ENCODE results near the gene NRDC. TPM values are rescaled to one million over a fixed set of nuclear protein-coding genes. Genes with fewer than 3 reads are reported as not detected.
A peak's percentile ranks its signal among the peaks of the same experiment; 100 is the strongest.

NRDC gene
- total RNA-seq, 4 donors from 2014 or later, result 53.3 to 61.5 (median 57.9) TPM

DNA sequence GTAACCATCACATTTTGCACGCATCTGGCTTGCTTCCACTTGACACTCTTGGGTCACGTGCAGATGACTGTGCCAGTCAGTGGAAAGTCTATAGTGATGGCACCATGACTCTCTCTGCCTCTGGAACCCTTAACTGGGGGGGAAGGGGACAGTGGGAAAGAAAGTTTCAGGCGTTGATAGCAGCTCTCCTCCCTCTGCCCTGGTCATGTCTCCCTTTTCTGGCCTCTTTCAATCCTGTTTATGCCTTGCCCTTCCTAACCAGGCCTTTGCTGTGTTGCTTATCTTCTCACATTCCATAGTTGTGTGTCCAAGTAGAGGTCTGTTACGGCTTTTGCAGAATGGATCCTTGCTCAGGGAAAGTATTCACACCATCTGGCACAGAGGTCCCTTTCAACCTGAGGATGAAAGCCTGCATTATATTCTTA is 93.5 kb downstream of the NRDC start:
- TF ChIP-seq POLR2AphosphoS5 (IDR thresholded peaks at IDR 0.05), result no peak
- TF ChIP-seq POLR2A (IDR thresholded peaks at IDR 0.05; ENCODE audit: low read depth), result no peak
- TF ChIP-seq EP300 (IDR thresholded peaks at IDR 0.05), result no peak
- TF ChIP-seq, protein P1, sequence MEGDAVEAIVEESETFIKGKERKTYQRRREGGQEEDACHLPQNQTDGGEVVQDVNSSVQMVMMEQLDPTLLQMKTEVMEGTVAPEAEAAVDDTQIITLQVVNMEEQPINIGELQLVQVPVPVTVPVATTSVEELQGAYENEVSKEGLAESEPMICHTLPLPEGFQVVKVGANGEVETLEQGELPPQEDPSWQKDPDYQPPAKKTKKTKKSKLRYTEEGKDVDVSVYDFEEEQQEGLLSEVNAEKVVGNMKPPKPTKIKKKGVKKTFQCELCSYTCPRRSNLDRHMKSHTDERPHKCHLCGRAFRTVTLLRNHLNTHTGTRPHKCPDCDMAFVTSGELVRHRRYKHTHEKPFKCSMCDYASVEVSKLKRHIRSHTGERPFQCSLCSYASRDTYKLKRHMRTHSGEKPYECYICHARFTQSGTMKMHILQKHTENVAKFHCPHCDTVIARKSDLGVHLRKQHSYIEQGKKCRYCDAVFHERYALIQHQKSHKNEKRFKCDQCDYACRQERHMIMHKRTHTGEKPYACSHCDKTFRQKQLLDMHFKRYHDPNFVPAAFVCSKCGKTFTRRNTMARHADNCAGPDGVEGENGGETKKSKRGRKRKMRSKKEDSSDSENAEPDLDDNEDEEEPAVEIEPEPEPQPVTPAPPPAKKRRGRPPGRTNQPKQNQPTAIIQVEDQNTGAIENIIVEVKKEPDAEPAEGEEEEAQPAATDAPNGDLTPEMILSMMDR (IDR thresholded peaks at IDR 0.05), result no peak
- 86% methylated on average over 4 of the region's 4 CpGs for WGBS
- intact Hi-C loops (cut with DNase I), result no loop called here
- no peaks in the 10 kb centered on the region for H3K27me3 ChIP-seq
- H3K36me3 ChIP-seq, result peaks cover 57 to 100% (median 85%) of the 10 kb centered on the region in 4 donors
- H3K9me3 ChIP-seq, result no peaks in the 10 kb centered on the region
- H3K27ac ChIP-seq (replicated peaks in 1 of 4), result no peak overlapping the region
- H3K4me3 ChIP-seq, result no peak overlapping the region
- no peak for DNase-seq (ENCODE audit: extremely low spot score)
- H3K4me1 ChIP-seq, result peaks cover 0 to 7% (median 0%) of the 10 kb centered on the region in 4 donors

DNA sequence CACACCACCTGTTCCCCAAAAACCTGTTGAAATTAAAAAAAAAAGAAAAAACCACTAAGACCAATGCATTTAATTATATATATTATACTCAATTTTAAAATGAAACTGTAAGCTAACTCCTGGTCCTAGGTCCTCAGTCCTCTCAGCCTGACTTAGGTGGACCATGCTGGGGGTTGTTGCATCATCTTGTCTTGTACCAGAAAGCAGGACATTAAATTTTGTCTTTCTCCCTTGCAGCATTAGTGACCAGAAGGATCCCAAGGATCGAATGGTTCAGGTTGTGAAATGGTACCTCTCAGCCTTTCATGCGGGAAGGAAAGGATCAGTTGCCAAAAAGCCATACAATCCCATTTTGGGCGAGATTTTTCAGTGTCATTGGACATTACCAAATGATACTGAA is 97.6 kb downstream of the NRDC start:
- 96% methylated on average over 3 of the region's 3 CpGs for WGBS
- Histone ChIP-seq H3K36me3 (peaks cover 23 to 92% (median 62%) of the 10 kb centered on the region in 4 donors), H3K27ac (replicated peaks in 1 of 4) (no peak overlapping the region), H3K4me1 (peaks cover 0 to 7% (median 0%) of the 10 kb centered on the region in 4 donors), H3K4me3 (no peak overlapping the region), H3K27me3 (no peaks in the 10 kb centered on the region), H3K9me3 (no peaks in the 10 kb centered on the region)
- intact Hi-C loops (cut with DNase I), result no loop called here
- no peak for DNase-seq (ENCODE audit: extremely low spot score)
- TF ChIP-seq POLR2A (IDR thresholded peaks at IDR 0.05; ENCODE audit: low read depth) (no peak), POLR2AphosphoS5 (IDR thresholded peaks at IDR 0.05) (no peak), EP300 (IDR thresholded peaks at IDR 0.05) (no peak)
- TF ChIP-seq, protein P1 (IDR thresholded peaks at IDR 0.05), result no peak

DNA sequence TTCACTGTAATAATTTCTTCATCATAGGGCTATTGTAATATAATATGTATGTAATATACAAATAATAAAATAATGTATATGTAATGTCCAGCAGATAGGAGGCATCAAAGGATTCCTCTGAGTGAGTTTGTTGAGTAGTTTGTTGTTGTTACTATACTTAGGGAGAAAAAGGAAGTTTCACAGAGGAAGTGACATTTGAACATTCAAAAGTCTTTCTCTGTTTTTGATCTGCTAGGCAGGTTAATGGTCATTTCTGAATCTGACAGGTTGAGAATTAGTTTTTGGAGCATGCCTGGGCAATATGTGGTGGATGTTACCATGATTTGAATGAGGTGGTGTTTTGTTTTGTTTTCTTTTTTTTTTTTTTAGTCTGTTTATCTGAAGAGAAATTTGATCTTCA is 102.1 kb downstream of the NRDC start:
- peaks cover 11 to 89% (median 53%) of the 10 kb centered on the region in 4 donors for H3K36me3 ChIP-seq

DNA sequence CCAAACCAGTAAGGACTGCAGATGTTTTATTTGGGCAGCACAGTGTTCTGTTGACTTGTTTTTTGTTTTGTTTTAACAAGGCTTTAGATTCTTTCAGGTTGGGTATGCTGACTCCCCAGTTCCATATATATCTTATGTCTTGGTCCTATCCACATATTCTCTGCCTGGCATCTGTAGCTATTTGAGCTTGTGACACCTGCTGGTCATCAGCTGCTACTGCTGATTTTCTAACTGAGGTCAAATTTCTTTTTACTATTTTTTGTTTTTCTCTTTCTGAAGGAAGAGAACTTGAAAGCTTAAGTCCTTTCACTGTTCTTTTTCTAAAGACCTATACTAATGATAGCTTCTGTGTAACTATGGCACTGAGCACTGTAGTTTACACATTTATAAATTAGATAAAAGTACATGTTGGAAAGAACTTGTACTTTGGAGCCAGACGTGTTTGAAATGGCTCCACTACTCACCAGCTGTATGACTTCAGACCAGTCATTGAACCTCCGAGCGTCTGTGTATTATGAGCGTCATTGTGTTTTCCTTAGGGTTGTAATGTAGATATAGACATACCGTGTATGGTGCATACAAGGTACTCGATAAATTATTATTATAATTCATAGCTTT is 109.4 kb downstream of the NRDC start:
- H3K9me3 ChIP-seq, result no peaks in the 10 kb centered on the region
- peaks cover 0 to 7% (median 2%) of the 10 kb centered on the region in 4 donors for H3K4me1 ChIP-seq
- intact Hi-C loops (cut with DNase I), result no loop called here
- DNase-seq (ENCODE audit: extremely low spot score), result no peak
- 43% methylated on average over 6 of the region's 6 CpGs for WGBS
- no peak overlapping the region for H3K27ac ChIP-seq (replicated peaks in 1 of 4)
- TF ChIP-seq, protein P1 (IDR thresholded peaks at IDR 0.05), result peak; percentile 84 to 88 (median 86)
- no peak for TF ChIP-seq EP300 (IDR thresholded peaks at IDR 0.05)
- peak in 1 of 2 donors; percentile 27 for TF ChIP-seq POLR2AphosphoS5 (IDR thresholded peaks at IDR 0.05)
- no peak for TF ChIP-seq POLR2A (IDR thresholded peaks at IDR 0.05; ENCODE audit: low read depth)
- H3K27me3 ChIP-seq, result no peaks in the 10 kb centered on the region
- H3K4me3 ChIP-seq, result no peak overlapping the region
- H3K36me3 ChIP-seq, result peaks cover 22 to 72% (median 49%) of the 10 kb centered on the region in 4 donors

More for the DNA sequence above, 102.1 kb downstream of the NRDC start:
- no peak for TF ChIP-seq EP300 (IDR thresholded peaks at IDR 0.05)
- TF ChIP-seq, protein P1 (IDR thresholded peaks at IDR 0.05), result no peak
- TF ChIP-seq POLR2A (IDR thresholded peaks at IDR 0.05; ENCODE audit: low read depth), result no peak
- no peak for TF ChIP-seq POLR2AphosphoS5 (IDR thresholded peaks at IDR 0.05)
- H3K27me3 ChIP-seq, result no peaks in the 10 kb centered on the region
- no peak overlapping the region for H3K4me3 ChIP-seq
- no peaks in the 10 kb centered on the region for H3K4me1 ChIP-seq
- H3K27ac ChIP-seq (replicated peaks in 1 of 4), result no peak overlapping the region
- H3K9me3 ChIP-seq, result no peaks in the 10 kb centered on the region
- no peak for DNase-seq (ENCODE audit: extremely low spot score)
- intact Hi-C loops (cut with DNase I), result no loop called here
